Activated B cell treated with CpG ODN at 0.5 μM for 24 hours (primary cell): ENCODE measurements around the gene FHIT. TPM values are rescaled to one million over a fixed set of nuclear protein-coding genes. Genes with fewer than 3 reads are reported as not detected.

Source experiments
- ATAC-seq: fragments of 200-7000 bp; cut with Tn5 transposase; one replicate; pipeline ENCODE4 v1.10.0; 2021; ENCODE audit warnings: low read depth, mild to moderate bottlenecking, moderate library complexity
- CTCF ChIA-PET: fragments of 350-600 bp; sonication (Branson Sonifier 250); formaldehyde crosslinking; loops from one replicate; lab custom pipeline; 2021; ENCODE audit warnings: antibody characterized with exemption; lab: Charles Lee
- POLR2A ChIA-PET: fragments of 350-600 bp; sonication (Branson Sonifier 250); formaldehyde crosslinking; loops from one replicate; lab custom pipeline; 2021; ENCODE audit warnings: antibody characterized with exemption; lab: Charles Lee
- DNase-seq: peaks from one replicate; pipeline ENCODE4 v3.0.0; 2022
- H3K27ac Mint-ChIP-seq: one replicate; pipeline ENCODE4 v1.8.0; 2020; ENCODE audit warnings: mixed read lengths
- H3K27me3 Mint-ChIP-seq: one replicate; pipeline ENCODE4 v1.8.0; 2021; ENCODE audit warnings: mixed read lengths
- H3K36me3 Mint-ChIP-seq: one replicate; pipeline ENCODE4 v1.8.0; 2021; ENCODE audit warnings: low read depth, mixed read lengths
- H3K4me1 Mint-ChIP-seq: one replicate; pipeline ENCODE4 v1.8.0; 2021; ENCODE audit warnings: mixed read lengths
- H3K4me3 Mint-ChIP-seq: one replicate; pipeline ENCODE4 v1.8.0; 2020; ENCODE audit warnings: mild to moderate bottlenecking, mixed read lengths
- H3K9me3 Mint-ChIP-seq: one replicate; pipeline ENCODE4 v1.8.0; 2020; ENCODE audit warnings: mixed read lengths
- intact Hi-C: fragments of 100-400 bp; cut with micrococcal nuclease; formaldehyde crosslinking; loops from one replicate; pipeline ENCODE4 v1.15.1; 2024
- total RNA-seq: library from RNA; stranded (reverse); gene quantifications from 2 replicates; pipeline ENCODE4 v1.2.3, GENCODE V29; 2022
- TF ChIP-seq, protein P1 (sequence below): fragments of 200-600 bp; IDR thresholded peaks from one replicate; pipeline ENCODE4 v1.8.0; 2022; ENCODE audit warnings: antibody characterized with exemption, mild to moderate bottlenecking

Gene FHIT
- total RNA-seq, 1 donor from 2014 or later, result 5.5 TPM

DNA sequence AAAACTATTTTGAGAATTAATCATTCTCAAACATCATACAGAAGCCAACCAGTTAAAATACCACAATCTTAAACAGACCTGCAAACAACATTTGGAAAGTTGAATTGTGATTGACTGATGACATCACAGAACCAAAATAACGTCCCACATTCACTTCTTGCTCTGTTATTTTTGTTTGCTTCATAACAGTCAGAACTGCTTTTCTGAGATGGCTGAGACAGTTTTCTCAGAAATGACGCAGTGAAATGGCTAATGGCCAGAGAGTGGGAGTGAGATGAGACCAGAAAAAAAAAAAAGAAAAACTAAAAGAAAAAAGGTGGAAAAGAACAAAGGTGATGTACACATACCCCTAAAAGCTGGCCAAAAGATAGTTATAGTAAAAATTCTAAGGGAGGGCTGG, 1061.2 kb downstream of the FHIT start:
- Mint-ChIP-seq H3K9me3 (no peaks in the 10 kb centered on the region), H3K4me1 (no peaks in the 10 kb centered on the region), H3K27ac (no peak overlapping the region), H3K4me3 (no peak overlapping the region), H3K36me3 (no peaks in the 10 kb centered on the region), H3K27me3 (peaks cover 2% of the 10 kb centered on the region)
- ChIA-PET POLR2A (no interaction called here), CTCF (no interaction called here)
- no peak for DNase-seq
- TF ChIP-seq, protein P1, sequence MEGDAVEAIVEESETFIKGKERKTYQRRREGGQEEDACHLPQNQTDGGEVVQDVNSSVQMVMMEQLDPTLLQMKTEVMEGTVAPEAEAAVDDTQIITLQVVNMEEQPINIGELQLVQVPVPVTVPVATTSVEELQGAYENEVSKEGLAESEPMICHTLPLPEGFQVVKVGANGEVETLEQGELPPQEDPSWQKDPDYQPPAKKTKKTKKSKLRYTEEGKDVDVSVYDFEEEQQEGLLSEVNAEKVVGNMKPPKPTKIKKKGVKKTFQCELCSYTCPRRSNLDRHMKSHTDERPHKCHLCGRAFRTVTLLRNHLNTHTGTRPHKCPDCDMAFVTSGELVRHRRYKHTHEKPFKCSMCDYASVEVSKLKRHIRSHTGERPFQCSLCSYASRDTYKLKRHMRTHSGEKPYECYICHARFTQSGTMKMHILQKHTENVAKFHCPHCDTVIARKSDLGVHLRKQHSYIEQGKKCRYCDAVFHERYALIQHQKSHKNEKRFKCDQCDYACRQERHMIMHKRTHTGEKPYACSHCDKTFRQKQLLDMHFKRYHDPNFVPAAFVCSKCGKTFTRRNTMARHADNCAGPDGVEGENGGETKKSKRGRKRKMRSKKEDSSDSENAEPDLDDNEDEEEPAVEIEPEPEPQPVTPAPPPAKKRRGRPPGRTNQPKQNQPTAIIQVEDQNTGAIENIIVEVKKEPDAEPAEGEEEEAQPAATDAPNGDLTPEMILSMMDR, result no peak
- intact Hi-C loops, result no loop called here
- no peak for ATAC-seq

GRCh38 chr3:60189304-60189703, 1061.9 kb downstream of the FHIT start:
- TF ChIP-seq, protein P1, result no peak
- CTCF ChIA-PET, result no interaction called here
- Mint-ChIP-seq H3K27ac (no peak overlapping the region), H3K36me3 (no peaks in the 10 kb centered on the region), H3K27me3 (peaks cover 2% of the 10 kb centered on the region), H3K9me3 (no peaks in the 10 kb centered on the region), H3K4me1 (no peaks in the 10 kb centered on the region), H3K4me3 (no peak overlapping the region)
- POLR2A ChIA-PET, result no interaction called here
- intact Hi-C loops, result no loop called here
- ATAC-seq (no peak), DNase-seq (no peak)

DNA sequence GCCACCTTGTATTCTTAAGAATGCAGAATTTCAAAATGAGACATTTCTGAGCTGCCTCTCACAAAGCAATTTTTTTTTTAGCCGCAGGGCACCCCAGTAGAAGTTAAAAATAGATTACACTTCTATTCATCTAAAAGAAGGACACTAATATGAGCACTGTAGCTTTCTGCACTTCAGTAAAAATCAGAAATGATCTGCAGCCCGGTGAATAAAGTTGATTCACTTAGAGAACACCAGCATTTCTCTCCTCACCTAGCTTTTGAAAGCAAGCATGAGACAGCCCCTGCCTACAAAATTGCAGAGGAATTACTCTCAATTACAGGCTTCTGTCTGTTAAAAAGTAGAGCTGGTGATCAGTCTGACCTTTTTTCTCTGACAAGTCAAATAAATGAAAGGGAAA, 1062.4 kb downstream of the FHIT start:
- Mint-ChIP-seq H3K9me3 (no peaks in the 10 kb centered on the region), H3K36me3 (no peaks in the 10 kb centered on the region), H3K27me3 (peaks cover 2% of the 10 kb centered on the region), H3K4me3 (no peak overlapping the region), H3K4me1 (no peaks in the 10 kb centered on the region), H3K27ac (no peak overlapping the region)
- TF ChIP-seq, protein P1, result no peak
- ATAC-seq (no peak), DNase-seq (no peak)
- POLR2A ChIA-PET, result no interaction called here
- intact Hi-C loops, result no loop called here
- CTCF ChIA-PET, result no interaction called here

- Mint-ChIP-seq H3K27me3 (peaks cover 2% of the 10 kb centered on the region), H3K4me3 (no peak overlapping the region), H3K4me1 (no peaks in the 10 kb centered on the region), H3K9me3 (no peaks in the 10 kb centered on the region), H3K36me3 (no peaks in the 10 kb centered on the region), H3K27ac (no peak overlapping the region)
- TF ChIP-seq, protein P1, result no peak
- CTCF ChIA-PET, result no interaction called here
- POLR2A ChIA-PET, result no interaction called here
- DNase-seq (no peak), ATAC-seq (no peak)
- intact Hi-C loops, result no loop called here
These were observed 1063.9 kb downstream of the FHIT start for GRCh38 chr3:60187343-60187742.

GRCh38 chr3:60186359-60186758, 1064.9 kb downstream of the FHIT start:
- Mint-ChIP-seq H3K4me3 (no peak overlapping the region), H3K36me3 (no peaks in the 10 kb centered on the region), H3K9me3 (no peaks in the 10 kb centered on the region), H3K4me1 (no peaks in the 10 kb centered on the region), H3K27me3 (peaks cover 2% of the 10 kb centered on the region), H3K27ac (no peak overlapping the region)
- ATAC-seq (no peak), DNase-seq (no peak)
- POLR2A ChIA-PET, result no interaction called here
- CTCF ChIA-PET, result no interaction called here
- TF ChIP-seq, protein P1, result no peak
- intact Hi-C loops, result no loop called here
